ENCODE data around the gene MFAP4. TPM values are rescaled to one million over a fixed set of nuclear protein-coding genes. Genes with fewer than 3 reads are reported as not detected.

MFAP4 gene
- total RNA-seq, 1 donor from 2014 or later = 205 TPM

- Histone ChIP-seq H3K4me3 (no peak overlapping the region), H3K27me3 (no peaks in the 10 kb centered on the region), H3K9me3 (no peaks in the 10 kb centered on the region), H3K4me1 (peaks cover 17% of the 10 kb centered on the region), H3K27ac (no peak overlapping the region), H3K36me3 (no peaks in the 10 kb centered on the region)
- no peak for DNase-seq (ENCODE audit: extremely low spot score in 2 of 2)
- intact Hi-C loops (cut with DNase I) = loop anchor here (10.0 kb wide), 1 partner anchor 399 kb away; no protein-coding TSS in a partner anchor
- TF ChIP-seq POLR2AphosphoS5 (IDR thresholded peaks at IDR 0.05; ENCODE audit: insufficient read depth in 1 of 2, low read depth in 1 of 2) (no peak), CTCF (IDR thresholded peaks at IDR 0.05) (no peak), POLR2A (IDR thresholded peaks at IDR 0.05) (no peak)
Measured at GRCh38 chr17:19365499-19365817, 21.5 kb downstream of the MFAP4 start.

- DNase-seq (ENCODE audit: extremely low spot score in 2 of 2) = no peak
- H3K9me3 ChIP-seq = no peaks in the 10 kb centered on the region
- intact Hi-C loops (cut with DNase I) = loop anchor here (10.0 kb wide), 1 partner anchor 400 kb away; no protein-coding TSS in a partner anchor
Measured at GRCh38 chr17:19364699-19365498, 22.1 kb downstream of the MFAP4 start.

GRCh38 chr17:19363460-19364035, 23.4 kb downstream of the MFAP4 start:
- no peaks in the 10 kb centered on the region for H3K27me3 ChIP-seq
- peaks cover 11% of the 10 kb centered on the region for H3K4me1 ChIP-seq
- peak overlapping the region; percentile 88 for H3K27ac ChIP-seq
- DNase-seq (ENCODE audit: extremely low spot score in 2 of 2) = no peak
- no peak overlapping the region for H3K4me3 ChIP-seq
- no peaks in the 10 kb centered on the region for H3K36me3 ChIP-seq
- TF ChIP-seq POLR2AphosphoS5 (IDR thresholded peaks at IDR 0.05; ENCODE audit: insufficient read depth in 1 of 2, low read depth in 1 of 2) (no peak), CTCF (IDR thresholded peaks at IDR 0.05) (no peak), POLR2A (IDR thresholded peaks at IDR 0.05) (no peak)
- intact Hi-C loops (cut with DNase I) = loop anchor here (2.0 to 10.0 kb wide), 2 partner anchors 83 to 401 kb away; no protein-coding TSS in a partner anchor
- H3K9me3 ChIP-seq = no peaks in the 10 kb centered on the region

More at GRCh38 chr17:19364699-19365498, 22.1 kb downstream of the MFAP4 start:
- no peak overlapping the region for H3K4me3 ChIP-seq
- H3K4me1 ChIP-seq = peaks cover 12% of the 10 kb centered on the region
- H3K27me3 ChIP-seq = no peaks in the 10 kb centered on the region
- no peak overlapping the region for H3K27ac ChIP-seq
- TF ChIP-seq POLR2A (IDR thresholded peaks at IDR 0.05) = no peak
- no peak for TF ChIP-seq POLR2AphosphoS5 (IDR thresholded peaks at IDR 0.05; ENCODE audit: insufficient read depth in 1 of 2, low read depth in 1 of 2)
- TF ChIP-seq CTCF (IDR thresholded peaks at IDR 0.05) = no peak
- no peaks in the 10 kb centered on the region for H3K36me3 ChIP-seq

GRCh38 chr17:19363114-19363438, 23.9 kb downstream of the MFAP4 start:
- intact Hi-C loops (cut with DNase I) = loop anchor here (2.0 to 10.0 kb wide), 2 partner anchors 84 to 402 kb away; no protein-coding TSS in a partner anchor

More at GRCh38 chr17:19363114-19363438, 23.9 kb downstream of the MFAP4 start:
- H3K9me3 ChIP-seq = no peaks in the 10 kb centered on the region
- peak overlapping the region; percentile 68 to 87 for H3K4me3 ChIP-seq
- TF ChIP-seq CTCF (IDR thresholded peaks at IDR 0.05) = no peak
- no peak for TF ChIP-seq POLR2A (IDR thresholded peaks at IDR 0.05)
- TF ChIP-seq POLR2AphosphoS5 (IDR thresholded peaks at IDR 0.05; ENCODE audit: insufficient read depth in 1 of 2, low read depth in 1 of 2) = no peak
- peak overlapping the region; percentile 88 for H3K27ac ChIP-seq
- no peak for DNase-seq (ENCODE audit: extremely low spot score in 2 of 2)
- peaks cover 11% of the 10 kb centered on the region for H3K4me1 ChIP-seq
- no peaks in the 10 kb centered on the region for H3K36me3 ChIP-seq
- no peaks in the 10 kb centered on the region for H3K27me3 ChIP-seq

Measured in vagina (tissue), 2 donors.